GM12878 (cell line): ENCODE results near the gene SYTL1. TPM values are rescaled to one million over a fixed set of nuclear protein-coding genes. Genes with fewer than 3 reads are reported as not detected.

Experiments
- ATAC-seq: fragments of 200-7000 bp; cut with Tn5 transposase; 3 replicates; pipeline ENCODE4 v1.9.1; 2020; ENCODE audit warnings: mild to moderate bottlenecking, moderate library complexity
- BruUV-seq: library from RNA; stranded (reverse); fragments of 400-500 nt; replicated peaks from 2 replicates; lab custom pipeline; 2021; lab: Mats Ljungman, UMichigan
- CTCF ChIA-PET: fragments of 300-600 bp; sonication (Branson Sonifier 250); formaldehyde crosslinking; extraction: SDS; loops from one replicate; lab custom pipeline; 2021; ENCODE audit warnings: inconsistent platforms; lab: Yijun Ruan, JAX
- POLR2A ChIA-PET: fragments of 350-600 bp; formaldehyde crosslinking; extraction: SDS; loops from one replicate; lab custom pipeline; 2021; ENCODE audit warnings: inconsistent platforms; lab: Charles Lee
- RAD21 ChIA-PET: fragments of 300-600 bp; sonication (Branson Sonifier 250); formaldehyde crosslinking; loops from one replicate; lab custom pipeline; 2023; ENCODE audit warnings: antibody characterized with exemption; ENCODE audit not compliant: unreplicated experiment; lab: Charles Lee
- SMC1A ChIA-PET: fragments of 300-600 bp; sonication (Branson Sonifier 250); formaldehyde crosslinking; loops from one replicate; lab custom pipeline; 2023; ENCODE audit not compliant: unreplicated experiment, uncharacterized antibody; lab: Charles Lee
- DNase-seq: peaks from one replicate; pipeline ENCODE4 v3.0.0-alpha.2; 2011; ENCODE audit warnings: low read depth, low spot score
- FAIRE-seq: peaks from 3 replicates; lab custom pipeline; 2011; peaks lifted over from hg19 to GRCh38; lab: Jason Lieb, UNC
- H2AFZ ChIP-seq: 2 replicates; pipeline ENCODE4 v1.6.0; 2011; ENCODE audit warnings: low read depth, low read length, control low read depth; ENCODE audit not compliant: control insufficient read depth
- H3K27ac ChIP-seq: 2 replicates; pipeline ENCODE4 v1.5.1; 2011; ENCODE audit warnings: control low read depth; ENCODE audit not compliant: control insufficient read depth, insufficient read depth
- H3K27me3 ChIP-seq, 2 experiments: replicated peaks in 1 of 2; 2 replicates each; pipeline versions ENCODE4 v1.6.0 to v1.6.1; 2011; ENCODE audit warnings: low read length in 1 of 2; ENCODE audit not compliant: control insufficient read depth in 2 of 2, insufficient read depth in 2 of 2
- H3K36me3 ChIP-seq, 2 experiments: 2 replicates each; pipeline ENCODE4 v1.5.1; 2011; ENCODE audit warnings: low read length in 1 of 2; ENCODE audit not compliant: control insufficient read depth in 2 of 2, insufficient read depth in 2 of 2
- H3K4me1 ChIP-seq: 2 replicates; pipeline ENCODE4 v1.6.1; 2011; ENCODE audit warnings: mild to moderate bottlenecking, low read length, moderate library complexity, mixed read lengths; ENCODE audit not compliant: control insufficient read depth, insufficient read depth
- H3K4me2 ChIP-seq: 2 replicates; pipeline ENCODE4 v1.6.0; 2011; ENCODE audit warnings: control low read depth; ENCODE audit not compliant: control insufficient read depth, insufficient read depth
- H3K4me3 ChIP-seq: fragments of 200-600 bp; sonication (generic); 2 replicates; pipeline ENCODE4 v1.5.1; 2016
- H3K79me2 ChIP-seq: 2 replicates; pipeline ENCODE4 v1.6.0; 2011; ENCODE audit warnings: low read length; ENCODE audit not compliant: control insufficient read depth, insufficient read depth
- H3K9ac ChIP-seq: 2 replicates; pipeline ENCODE4 v1.8.0; 2011; ENCODE audit warnings: low read length, control low read depth, mixed read lengths; ENCODE audit not compliant: control insufficient read depth, insufficient read depth
- H3K9me3 ChIP-seq: replicated peaks from 3 replicates; pipeline ENCODE4 v1.5.1; 2011; ENCODE audit warnings: mild to moderate bottlenecking, low read length; ENCODE audit not compliant: control insufficient read depth, insufficient read depth
- H4K20me1 ChIP-seq: 2 replicates; pipeline ENCODE4 v1.6.0; 2011; ENCODE audit not compliant: control insufficient read depth, insufficient read depth
- E2F4 ChIP-seq: IDR thresholded peaks from 2 replicates; pipeline ENCODE4 v1.6.1; 2012; ENCODE audit warnings: low read depth, low read length, improper control_type of control experiment
- EED ChIP-seq: sonication (generic); IDR thresholded peaks from 2 replicates; pipeline ENCODE4 v1.6.1; 2016; ENCODE audit warnings: antibody characterized with exemption, low read depth
- MXI1 ChIP-seq: fragments of 150-350 bp; IDR thresholded peaks from 2 replicates; pipeline ENCODE4 v1.6.1; 2011; ENCODE audit warnings: low read depth, mild to moderate bottlenecking, inconsistent platforms, low read length, improper control_type of control experiment
- NBN ChIP-seq: fragments of 450-650 bp; IDR thresholded peaks from 2 replicates; pipeline ENCODE4 v1.6.1; 2016
- SIX5 ChIP-seq: IDR thresholded peaks from 2 replicates; pipeline ENCODE4 v1.6.1; 2011; ENCODE audit warnings: mild to moderate bottlenecking, low read depth, low read length, moderate library complexity; ENCODE audit not compliant: severe bottlenecking
- TCF12 ChIP-seq: IDR thresholded peaks from 2 replicates; pipeline ENCODE4 v1.6.1; 2011; ENCODE audit warnings: low read depth, mild to moderate bottlenecking, low read length
- USF2 ChIP-seq: IDR thresholded peaks from 2 replicates; pipeline ENCODE4 v1.6.1; 2011; ENCODE audit warnings: low read depth, low read length, improper control_type of control experiment, borderline replicate concordance
- YBX1 ChIP-seq: fragments of 450-650 bp; IDR thresholded peaks from 2 replicates; pipeline ENCODE4 v1.6.1; 2016; ENCODE audit warnings: antibody characterized with exemption
- YY1 ChIP-seq: IDR thresholded peaks from 2 replicates; pipeline ENCODE4 v1.6.1; 2011; ENCODE audit warnings: low read depth, mild to moderate bottlenecking, low read length
- ZBTB33 ChIP-seq: fragments of 450-650 bp; IDR thresholded peaks from 2 replicates; pipeline ENCODE4 v1.6.1; 2017; ENCODE audit warnings: mild to moderate bottlenecking
- ZBTB40 ChIP-seq: fragments of 450-650 bp; IDR thresholded peaks from 2 replicates; pipeline ENCODE4 v1.6.1; 2016; ENCODE audit warnings: mild to moderate bottlenecking, moderate library complexity, borderline replicate concordance
- WGBS: methylation state at CpG from one replicate; pipeline ENCODE4 v1.1.6; 2016; ENCODE audit warnings: low lambda C conversion rate; ENCODE audit not compliant: insufficient replicate concordance, insufficient coverage; ENCODE audit errors: missing lambda C conversion rate; 5-methylcytosine and 5-hydroxymethylcytosine counted together
- in situ Hi-C: fragments of 300-500 bp; cut with MboI; formaldehyde crosslinking; loops from 9 replicates; pipeline ENCODE4 v1.14.3; 2018; ENCODE audit warnings: mixed read lengths
- intact Hi-C: fragments of 100-400 bp; cut with micrococcal nuclease; formaldehyde crosslinking; loops from one replicate; pipeline ENCODE4 v1.14.2; 2022; ENCODE audit not compliant: unreplicated experiment
- polyA plus RNA-seq, 11 experiments: library from polyadenylated mRNA; depleted of rRNA in 4 of 11; unstranded in 6 of 11; stranded (reverse) in 5 of 11; fragments of >200 nt; fragmentation: Nextera tagmentation in 4 of 11; fragmentation: Illumina TruSeq in 1 of 11; extraction: Ambion mirVana in 4 of 11; extraction: Trizol in 1 of 11; gene quantifications; 1 replicate in 1 of 11; 2 replicates in 10 of 11; pipeline versions ENCODE4 v1.2.1 to v1.2.3, GENCODE V29; 2011 to 2016; ENCODE audit warnings: inconsistent platforms in 2 of 11, missing spikeins in 2 of 11, low read depth in 1 of 11
- total RNA-seq, 4 experiments: library from RNA; depleted of rRNA in 3 of 4; stranded (reverse); fragments of >200 nt in 3 of 4; fragmentation: Illumina TruSeq in 1 of 4; extraction: Trizol in 1 of 4; gene quantifications; 2 replicates each; pipeline versions ENCODE4 v1.2.1 to v1.2.3, GENCODE V29; 2013 to 2021

Gene SYTL1
- total and polyA plus RNA-seq, 10 of the 15 experiments (the other 5 are each of a cell fraction or from before 2014, with no cell fraction given), result 0.72 to 45.6 (median 14.8) TPM

- SMC1A ChIA-PET, result interaction anchor here (0.9 kb wide), 1 partner anchor 284 kb away, joined by 3 read pairs; no protein-coding TSS in a partner anchor
- Histone ChIP-seq H2AFZ (peak within 1 kb of the TSS; percentile 98), H4K20me1 (no peaks in the 10 kb centered on the region), H3K4me1 (no peaks in the 10 kb centered on the region), H3K4me3 (peak within 1 kb of the TSS; percentile 95), H3K36me3 (peaks cover 6 to 17% of the 10 kb centered on the region in 2 experiments), H3K9me3 (no peaks in the 10 kb centered on the region), H3K4me2 (peak within 1 kb of the TSS; percentile 96), H3K27ac (peak within 1 kb of the TSS; percentile 96), H3K27me3 (no peaks in the 10 kb centered on the region), H3K9ac (peak within 1 kb of the TSS; percentile 96), H3K79me2 (peaks cover 42% of the 10 kb centered on the region)
- intact Hi-C loops, result loop anchor here (5.0 to 10.0 kb wide), 2 partner anchors 45 to 343 kb away; partner anchors contain the start of gene MAP3K6
- BruUV-seq, result no TSS peak
- in situ Hi-C loops, result no loop called here
- ATAC-seq, result peak; percentile 98
- FAIRE-seq, result peak; percentile 44
- CTCF ChIA-PET, result interaction anchor here (0.6 to 2.5 kb wide), 6 partner anchors 11 to 282 kb away, joined by 3 to 22 read pairs (median 6); partner anchors contain the start of gene AHDC1
- POLR2A ChIA-PET, result interaction anchor here (0.6 to 1.4 kb wide), 3 partner anchors 11 to 20 kb away, joined by 3 to 6 read pairs (median 5); partner anchors contain the start of gene SYTL1
- WGBS, result 1% methylated on average over 67 of the region's 67 CpGs
- DNase-seq, result peak; percentile 76
- RAD21 ChIA-PET, result interaction anchor here (1.5 kb wide), 1 partner anchor 35 kb away, joined by 4 read pairs; no protein-coding TSS in a partner anchor
- no peak for TF ChIP-seq YBX1
- TF ChIP-seq SIX5, result peak; percentile 72
- peak; percentile 51; the same call in 1 of the 2 replicates for TF ChIP-seq EED
- no peak for TF ChIP-seq ZBTB33
- TF ChIP-seq MXI1, result no peak; the same call in none of the 2 replicates
- TF ChIP-seq YY1, result peak; percentile 92
- TF ChIP-seq ZBTB40, result peak; percentile 99
- no peak for TF ChIP-seq E2F4
- TF ChIP-seq USF2, result no peak; the same call in 1 of the 2 replicates
- peak; percentile 28; the same call in 1 of the 2 replicates for TF ChIP-seq TCF12
- peak; percentile 95 for TF ChIP-seq NBN
Observed at GRCh38 chr1:27321813-27322568, 19.8 kb upstream of the SYTL1 start, which contains the start of gene TMEM222. TMEM222 (plus strand) TSS chr1:27322163; CDS start chr1:27322198, 35 bp downstream.
